IPS-NIHi7 (cell line): ENCODE data around the gene ZNF32.
"Not testable (repeated sequence)": the region's sequence is repeated elsewhere in the genome, so short reads cannot be mapped to it uniquely, and the experiment has no call there.

Experiments
- DNase-seq: peaks from one replicate; pipeline ENCODE4 v3.0.0; 2012; ENCODE audit warnings: mixed read lengths; ENCODE audit errors: extremely low spot score

ZNF32 gene

GRCh38 chr10:43628956-43629355 is 19.7 kb downstream of the ZNF32 start:
- no peak for DNase-seq

GRCh38 chr10:43627942-43628341 is 20.7 kb downstream of the ZNF32 start:
- DNase-seq, result no peak

DNA sequence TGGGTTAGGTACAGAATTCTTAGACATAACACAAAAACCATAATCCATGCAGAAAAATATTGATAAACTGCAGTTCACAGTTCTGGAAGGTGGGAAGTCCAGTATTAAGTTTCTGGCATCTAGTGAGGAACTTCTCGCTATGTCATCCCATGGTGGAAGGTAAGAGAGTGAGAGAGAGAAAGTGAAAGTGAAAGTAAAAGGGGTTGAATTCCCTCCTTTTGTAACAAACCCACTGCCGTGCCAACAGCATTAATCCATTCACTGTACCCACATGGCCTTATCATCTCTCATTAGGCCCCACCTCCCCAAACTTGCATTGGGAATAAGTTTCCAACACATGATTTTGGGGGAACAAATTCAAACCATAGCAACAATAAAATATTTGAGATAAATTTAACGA is 25.3 kb downstream of the ZNF32 start:
- DNase-seq, result no peak

DNA sequence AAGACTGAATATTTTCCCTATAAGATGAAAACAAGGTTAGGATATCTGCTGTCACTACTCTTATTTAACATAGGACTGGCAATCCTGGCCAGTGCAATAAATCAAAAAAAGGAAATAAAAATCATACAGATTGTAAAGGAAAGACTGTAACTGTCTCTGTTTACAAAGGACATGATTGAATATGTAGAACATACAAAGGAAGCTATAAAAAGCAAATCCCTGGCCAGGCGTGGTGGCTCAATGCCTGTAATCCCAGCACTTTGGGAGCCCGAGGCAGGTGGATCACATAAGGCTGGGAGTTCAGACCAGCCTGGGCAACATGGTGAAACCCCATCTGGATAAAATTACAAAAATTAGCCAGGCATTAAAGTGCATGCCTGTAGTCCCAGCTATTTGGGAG is 26.6 kb downstream of the ZNF32 start:
- no peak for DNase-seq

GRCh38 chr10:43619368-43619767 is 29.3 kb downstream of the ZNF32 start:
- DNase-seq, result no peak

- no peak for DNase-seq
Measured at GRCh38 chr10:43616697-43617370, 31.8 kb downstream of the ZNF32 start.

DNA sequence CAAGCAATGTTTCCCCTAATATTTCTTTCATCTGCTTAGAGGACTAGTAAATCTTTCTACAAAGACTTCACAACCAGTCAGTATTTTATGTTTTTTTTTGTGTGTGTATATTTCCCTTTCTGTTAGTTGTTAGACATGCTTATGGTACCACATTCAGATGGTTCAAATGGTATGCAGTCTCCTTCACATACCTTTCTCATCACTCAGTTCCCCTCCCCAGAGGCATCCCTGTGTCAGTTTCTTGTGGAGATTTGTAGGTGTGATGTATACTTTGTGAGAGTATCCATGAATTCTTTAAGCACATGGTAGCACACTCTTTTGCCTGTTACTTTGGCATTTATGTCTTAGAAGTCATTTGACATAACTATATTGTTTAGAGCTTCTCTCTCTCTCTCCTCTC is 38.0 kb downstream of the ZNF32 start:
- no peak for DNase-seq

DNA sequence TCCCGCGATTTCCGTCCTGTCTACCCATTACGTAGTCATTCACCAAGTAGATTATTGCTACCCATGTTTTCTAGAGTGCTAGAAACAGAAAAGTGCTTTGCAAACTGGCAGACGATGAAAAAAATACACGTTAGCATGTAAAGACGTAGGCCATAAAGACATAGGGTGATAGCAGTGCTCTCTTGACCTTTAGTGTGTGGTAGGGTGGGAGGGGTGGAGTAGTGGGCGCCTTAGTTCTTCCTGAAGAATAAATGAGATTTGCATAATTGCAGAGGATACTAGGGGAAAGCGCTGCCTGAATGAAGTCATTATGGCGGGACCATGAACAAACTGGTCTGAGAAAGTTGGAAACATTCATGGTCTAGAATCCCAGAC is 41.5 kb downstream of the ZNF32 start:
- DNase-seq, result no peak

- DNase-seq, result peak; percentile 92
Measured at GRCh38 chr10:43606323-43607198, 42.1 kb downstream of the ZNF32 start, which contains the start of gene ZNF485. Gene ZNF485 (plus strand): TSS chr10:43606438. CDS start chr10:43607051, 613 bp downstream.

GRCh38 chr10:43605850-43606322 is 42.8 kb downstream of the ZNF32 start:
- DNase-seq, result no peak

- not testable (repeated sequence) for DNase-seq
Measured at GRCh38 chr10:43601576-43601975, 47.1 kb downstream of the ZNF32 start.

DNA sequence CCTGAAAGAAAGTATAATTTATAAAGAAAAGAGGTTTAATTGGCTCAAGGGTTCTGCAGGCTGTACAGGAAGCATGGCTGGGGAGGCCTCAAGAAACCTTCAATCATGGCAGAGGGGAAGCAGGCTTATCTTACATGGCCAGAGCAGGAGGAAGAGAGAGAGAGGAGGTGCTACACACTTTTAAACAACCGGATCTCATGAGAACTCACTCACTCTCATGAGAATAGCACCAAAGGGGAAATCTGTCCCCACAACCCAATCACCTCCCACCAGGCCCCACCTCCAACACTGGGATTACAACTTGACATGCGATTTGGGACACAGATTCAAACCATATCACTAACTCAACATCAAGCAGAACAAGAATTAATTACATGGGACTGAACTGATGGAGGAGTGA is 49.3 kb downstream of the ZNF32 start:
- DNase-seq, result no peak

GRCh38 chr10:43598446-43598845 is 50.2 kb downstream of the ZNF32 start:
- DNase-seq, result no peak

- no peak for DNase-seq
Measured at GRCh38 chr10:43596546-43596945, 52.1 kb downstream of the ZNF32 start.

GRCh38 chr10:43595739-43596298 is 52.9 kb downstream of the ZNF32 start:
- DNase-seq, result no peak

- DNase-seq, result no peak
Measured at GRCh38 chr10:43594944-43595589, 53.6 kb downstream of the ZNF32 start.
